Kidney epithelial cell (primary cell): ENCODE data around the gene JARID2. TPM values are rescaled to one million over a fixed set of nuclear protein-coding genes. Genes with fewer than 3 reads are reported as not detected.

Experiments used
- DNase-seq: peaks from one replicate; pipeline ENCODE4 v3.0.0-alpha.2; 2010; ENCODE audit warnings: low read depth
- H3K27me3 ChIP-seq: 2 replicates; pipeline ENCODE4 v1.6.0; 2011; ENCODE audit warnings: low read length; ENCODE audit not compliant: control insufficient read depth, insufficient read depth
- H3K36me3 ChIP-seq: 2 replicates; pipeline ENCODE4 v1.5.1; 2011; ENCODE audit warnings: low read length; ENCODE audit not compliant: control insufficient read depth, insufficient read depth
- H3K4me3 ChIP-seq: 2 replicates; pipeline ENCODE4 v1.5.1; 2011; ENCODE audit warnings: low read depth, mild to moderate bottlenecking, control low read depth, low read length
- total RNA-seq: library from RNA; depleted of rRNA; stranded (reverse); fragments of >200 nt; gene quantifications from 2 replicates; pipeline ENCODE4 v1.2.3, GENCODE V29; 2015
- TF ChIP-seq, protein P1 (sequence below): IDR thresholded peaks from 2 replicates; pipeline ENCODE4 v1.5.1; 2011; ENCODE audit warnings: mild to moderate bottlenecking, moderate library complexity, low read length, control low read depth, inconsistent platforms; ENCODE audit not compliant: insufficient read depth, poor library complexity, severe bottlenecking

JARID2 gene
- total RNA-seq, 1 donor from 2014 or later: 15.2 TPM

DNA sequence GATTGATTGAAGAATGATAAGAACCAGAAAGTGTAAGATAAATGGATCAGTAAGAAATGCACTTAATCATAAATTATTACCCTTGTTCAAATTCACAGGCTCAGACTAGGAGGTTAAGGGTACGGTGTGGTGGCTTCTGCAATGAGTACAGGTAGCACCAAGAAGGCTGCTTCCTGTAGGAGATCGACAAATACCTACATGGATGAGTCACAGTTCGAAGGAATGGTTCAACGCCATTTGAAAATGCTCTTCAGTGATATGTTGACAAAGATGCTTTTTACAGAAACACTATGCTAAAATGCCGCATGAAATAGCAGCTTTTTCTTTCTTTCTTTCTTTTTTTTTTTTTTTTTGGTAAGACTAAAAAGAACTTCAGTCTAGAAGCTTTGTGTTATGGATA is 300.7 kb downstream of the JARID2 start:
- Histone ChIP-seq H3K27me3 (no peaks in the 10 kb centered on the region), H3K4me3 (no peak overlapping the region), H3K36me3 (no peaks in the 10 kb centered on the region)
- TF ChIP-seq, protein P1, sequence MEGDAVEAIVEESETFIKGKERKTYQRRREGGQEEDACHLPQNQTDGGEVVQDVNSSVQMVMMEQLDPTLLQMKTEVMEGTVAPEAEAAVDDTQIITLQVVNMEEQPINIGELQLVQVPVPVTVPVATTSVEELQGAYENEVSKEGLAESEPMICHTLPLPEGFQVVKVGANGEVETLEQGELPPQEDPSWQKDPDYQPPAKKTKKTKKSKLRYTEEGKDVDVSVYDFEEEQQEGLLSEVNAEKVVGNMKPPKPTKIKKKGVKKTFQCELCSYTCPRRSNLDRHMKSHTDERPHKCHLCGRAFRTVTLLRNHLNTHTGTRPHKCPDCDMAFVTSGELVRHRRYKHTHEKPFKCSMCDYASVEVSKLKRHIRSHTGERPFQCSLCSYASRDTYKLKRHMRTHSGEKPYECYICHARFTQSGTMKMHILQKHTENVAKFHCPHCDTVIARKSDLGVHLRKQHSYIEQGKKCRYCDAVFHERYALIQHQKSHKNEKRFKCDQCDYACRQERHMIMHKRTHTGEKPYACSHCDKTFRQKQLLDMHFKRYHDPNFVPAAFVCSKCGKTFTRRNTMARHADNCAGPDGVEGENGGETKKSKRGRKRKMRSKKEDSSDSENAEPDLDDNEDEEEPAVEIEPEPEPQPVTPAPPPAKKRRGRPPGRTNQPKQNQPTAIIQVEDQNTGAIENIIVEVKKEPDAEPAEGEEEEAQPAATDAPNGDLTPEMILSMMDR: no peak
- DNase-seq: no peak

DNA sequence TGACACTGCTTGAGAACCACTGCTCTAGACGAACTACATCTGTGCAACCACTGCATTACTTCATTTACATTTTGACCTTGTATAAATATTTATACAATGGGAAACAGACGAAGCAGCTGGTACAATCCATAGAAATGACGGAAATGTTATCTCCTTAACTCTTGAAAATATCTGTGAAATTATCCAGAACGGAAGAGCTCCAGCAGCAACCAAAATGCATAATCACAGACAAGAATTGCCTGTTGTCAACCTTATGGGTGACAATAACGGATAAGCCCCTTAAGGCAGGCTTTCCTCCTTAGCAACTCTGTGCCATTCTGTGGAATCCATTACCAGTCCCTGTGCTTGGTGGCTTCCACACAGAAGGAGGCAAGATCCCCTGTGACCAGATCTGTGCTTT is 301.5 kb downstream of the JARID2 start:
- no peak for DNase-seq
- Histone ChIP-seq H3K27me3 (no peaks in the 10 kb centered on the region), H3K4me3 (no peak overlapping the region), H3K36me3 (no peaks in the 10 kb centered on the region)
- TF ChIP-seq, protein P1: no peak

DNA sequence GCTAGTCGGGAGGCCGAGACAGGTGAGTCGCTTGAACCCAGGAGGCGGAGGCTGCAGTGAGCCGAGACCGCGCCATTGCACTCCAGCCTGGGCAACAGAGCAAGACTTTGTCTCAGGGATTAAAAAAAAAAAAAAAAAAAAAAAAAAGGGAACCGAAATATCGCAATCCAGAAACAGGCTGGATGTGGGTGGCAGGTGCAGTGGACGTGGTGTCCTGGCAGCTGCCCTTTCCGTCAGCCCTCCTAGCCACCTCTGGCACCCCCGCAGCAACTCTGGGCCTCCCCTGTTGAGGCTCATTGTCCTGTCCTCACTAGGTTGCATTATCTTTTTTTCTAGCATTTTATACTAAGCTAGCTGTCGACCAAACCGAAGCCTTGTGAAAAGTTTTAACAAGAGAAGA is 303.5 kb downstream of the JARID2 start:
- TF ChIP-seq, protein P1: no peak
- no peak for DNase-seq
- H3K27me3 ChIP-seq: no peaks in the 10 kb centered on the region
- no peak overlapping the region for H3K4me3 ChIP-seq
- no peaks in the 10 kb centered on the region for H3K36me3 ChIP-seq

DNA sequence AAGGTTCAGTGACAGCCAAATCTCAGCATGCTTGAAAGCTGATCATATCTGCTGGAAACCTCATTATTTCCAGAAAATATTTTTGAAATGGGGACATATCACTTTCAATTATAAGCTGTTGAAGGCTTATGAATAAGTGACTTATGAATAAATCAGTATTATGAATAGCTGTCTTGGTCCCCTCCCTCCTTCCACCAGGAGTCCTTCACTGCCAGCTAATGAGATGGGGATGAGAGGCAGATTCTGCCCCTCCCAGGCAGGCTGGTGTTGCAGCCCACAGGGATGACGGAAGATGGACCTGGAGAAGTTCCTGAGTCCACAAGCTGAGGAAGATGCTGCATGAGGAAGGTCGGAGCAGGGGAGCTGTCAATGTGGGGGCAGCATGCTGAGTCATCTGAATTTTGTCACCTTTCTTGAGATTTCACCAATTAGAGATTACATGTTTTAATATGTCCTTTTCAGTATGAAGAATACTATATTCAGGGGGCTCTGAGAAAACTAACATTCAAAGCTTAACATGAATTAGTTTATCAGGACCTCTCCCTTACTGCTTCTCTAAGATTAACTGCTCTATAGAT is 304.8 kb downstream of the JARID2 start:
- Histone ChIP-seq H3K27me3 (no peaks in the 10 kb centered on the region), H3K4me3 (no peak overlapping the region), H3K36me3 (no peaks in the 10 kb centered on the region)
- DNase-seq: no peak
- TF ChIP-seq, protein P1: no peak

DNA sequence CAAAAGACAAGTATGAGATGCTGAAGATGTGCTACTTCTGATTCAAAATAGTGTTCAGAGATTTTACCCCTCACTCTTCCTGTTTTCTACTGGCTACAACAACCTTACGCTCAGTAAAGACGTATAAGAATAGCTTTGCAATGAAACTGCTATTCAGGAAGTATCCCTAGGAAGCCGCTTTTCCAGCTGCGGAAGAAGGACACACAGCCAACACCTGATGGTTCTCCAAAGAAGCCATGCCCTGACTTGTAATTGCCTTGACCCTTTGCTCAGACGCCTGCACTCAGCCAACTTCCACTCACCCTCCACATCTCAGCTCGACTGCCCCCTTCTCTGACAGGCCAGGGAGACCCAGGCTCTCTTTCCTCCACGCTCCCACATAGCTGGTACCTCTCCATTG is 305.4 kb downstream of the JARID2 start:
- DNase-seq: no peak
- Histone ChIP-seq H3K27me3 (no peaks in the 10 kb centered on the region), H3K36me3 (no peaks in the 10 kb centered on the region), H3K4me3 (no peak overlapping the region)
- TF ChIP-seq, protein P1: no peak

DNA sequence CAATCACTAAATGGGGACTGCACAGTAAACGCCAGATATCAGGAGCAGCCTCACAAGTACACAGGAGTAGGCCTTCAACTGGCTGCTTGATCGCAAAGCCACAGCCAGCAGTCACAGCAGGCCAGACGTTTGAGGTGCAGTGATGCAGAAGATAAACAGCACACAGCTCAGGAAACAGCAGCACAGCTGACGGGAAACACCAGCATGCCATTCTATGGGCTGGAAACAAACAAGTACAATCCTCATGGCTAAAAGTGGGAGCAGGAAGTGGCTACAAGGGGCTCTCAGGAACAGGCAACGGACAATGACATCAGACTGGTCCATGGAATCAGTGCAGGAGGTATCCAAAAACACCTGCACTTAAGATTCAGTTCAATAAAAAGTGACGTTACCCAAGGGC is 305.9 kb downstream of the JARID2 start:
- no peaks in the 10 kb centered on the region for H3K36me3 ChIP-seq
- no peaks in the 10 kb centered on the region for H3K27me3 ChIP-seq
- no peak overlapping the region for H3K4me3 ChIP-seq
- TF ChIP-seq, protein P1: no peak
- DNase-seq: peak; percentile 37
